K562 (cell line): ENCODE measurements around the gene FAM83F. TPM values are rescaled to one million over a fixed set of nuclear protein-coding genes. Genes with fewer than 3 reads are reported as not detected.

Source experiments
- BRF1 ChIP-seq: IDR thresholded peaks from 3 replicates; pipeline ENCODE4 v1.6.1; 2011; ENCODE audit warnings: borderline replicate concordance, mild to moderate bottlenecking; ENCODE audit not compliant: insufficient read length; ENCODE audit errors: extremely low read depth
- ETV1 ChIP-seq: fragments of 450-650 bp; conservative IDR thresholded peaks from 2 replicates; pipeline ENCODE4 v1.6.1; 2016; ENCODE audit warnings: missing genetic modification characterization, control low read depth, low read depth, missing compliant biosample characterization
- FUS ChIP-seq: fragments of 200-400 bp; formaldehyde crosslinking; optimal IDR thresholded peaks from 2 replicates; pipeline ENCODE3; 2017; ENCODE audit warnings: low read depth, low read length
- JUND ChIP-seq, 2 experiments: IDR thresholded peaks; 2 replicates in 1 of 2; 3 replicates in 1 of 2; pipeline ENCODE4 v1.6.1; 2011; ENCODE audit warnings: borderline replicate concordance in 2 of 2, low read depth in 2 of 2, low read length in 2 of 2, improper control_type of control experiment in 1 of 2, missing biosample characterization in 1 of 2, missing genetic modification characterization in 1 of 2, missing genetic modification reagents in 1 of 2
- L3MBTL2 ChIP-seq: fragments of 450-650 bp; IDR thresholded peaks from 2 replicates; pipeline ENCODE4 v1.6.1; 2016; ENCODE audit warnings: mild to moderate bottlenecking, moderate library complexity
- SIN3A ChIP-seq, 2 experiments: fragments of 150-350 bp in 1 of 2; IDR thresholded peaks; 2 replicates each; pipeline ENCODE4 v1.6.1; 2011 to 2016; ENCODE audit warnings: borderline replicate concordance in 2 of 2, low read depth in 2 of 2, low read length in 2 of 2, mild to moderate bottlenecking in 2 of 2, moderate library complexity in 2 of 2; ENCODE audit not compliant: control insufficient read depth in 1 of 2
- SMARCE1 ChIP-seq: fragments of 450-650 bp; IDR thresholded peaks from 2 replicates; pipeline ENCODE4 v1.7.1; 2016; ENCODE audit warnings: mild to moderate bottlenecking
- ZBTB9 ChIP-seq: fragments of 450-650 bp; formaldehyde crosslinking; IDR thresholded peaks from 2 replicates; pipeline ENCODE4 v1.4.0; 2020; ENCODE audit warnings: mild to moderate bottlenecking, moderate library complexity
- ZNF589 ChIP-seq: fragments of 200-800 bp; sonication (Bioruptor generic); IDR thresholded peaks from 2 replicates; pipeline ENCODE4 v1.6.1; 2016; ENCODE audit warnings: low read depth, missing genetic modification characterization, missing compliant biosample characterization
- polyA plus RNA-seq, 8 experiments: library from polyadenylated mRNA; depleted of rRNA in 4 of 8; stranded (reverse) in 5 of 8; unstranded in 3 of 8; fragments of >200 nt; fragmentation: Nextera tagmentation in 2 of 8; fragmentation: Illumina TruSeq in 1 of 8; extraction: Ambion mirVana in 2 of 8; extraction: Trizol in 1 of 8; gene quantifications; 2 replicates each; pipeline versions ENCODE4 v1.2.1 to v1.2.3, GENCODE V29; 2011 to 2014; ENCODE audit warnings: inconsistent platforms in 1 of 8, missing spikeins in 1 of 8
- total RNA-seq, 7 experiments: library from RNA; depleted of rRNA in 6 of 7; stranded (reverse); fragments of >200 nt in 6 of 7; fragmentation: Illumina TruSeq in 2 of 7; extraction: Trizol in 2 of 7; gene quantifications; 2 replicates each; pipeline versions ENCODE4 v1.2.1 to v1.2.3, GENCODE V29; 2011 to 2021; ENCODE audit warnings: low replicate concordance in 1 of 7
- TF ChIP-seq, protein P1 (sequence below): fragments of 450-650 bp; IDR thresholded peaks from 2 replicates; pipeline ENCODE4 v1.6.1; 2016; ENCODE audit warnings: mild to moderate bottlenecking, moderate library complexity
- TF ChIP-seq, protein P2 (sequence below): fragments of 250-450 bp; sonication (Bioruptor Pico); IDR thresholded peaks from 2 replicates; pipeline ENCODE4 v1.8.0; 2022; ENCODE audit warnings: moderate library complexity, mild to moderate bottlenecking, inconsistent platforms

FAM83F gene
- total and polyA plus RNA-seq, 9 of the 15 experiments (the other 6 are each of a cell fraction or from before 2014, with no cell fraction given), result under 0.01 to 0.13 (median 0.04) TPM; not detected in 1

- TF ChIP-seq, protein P1, sequence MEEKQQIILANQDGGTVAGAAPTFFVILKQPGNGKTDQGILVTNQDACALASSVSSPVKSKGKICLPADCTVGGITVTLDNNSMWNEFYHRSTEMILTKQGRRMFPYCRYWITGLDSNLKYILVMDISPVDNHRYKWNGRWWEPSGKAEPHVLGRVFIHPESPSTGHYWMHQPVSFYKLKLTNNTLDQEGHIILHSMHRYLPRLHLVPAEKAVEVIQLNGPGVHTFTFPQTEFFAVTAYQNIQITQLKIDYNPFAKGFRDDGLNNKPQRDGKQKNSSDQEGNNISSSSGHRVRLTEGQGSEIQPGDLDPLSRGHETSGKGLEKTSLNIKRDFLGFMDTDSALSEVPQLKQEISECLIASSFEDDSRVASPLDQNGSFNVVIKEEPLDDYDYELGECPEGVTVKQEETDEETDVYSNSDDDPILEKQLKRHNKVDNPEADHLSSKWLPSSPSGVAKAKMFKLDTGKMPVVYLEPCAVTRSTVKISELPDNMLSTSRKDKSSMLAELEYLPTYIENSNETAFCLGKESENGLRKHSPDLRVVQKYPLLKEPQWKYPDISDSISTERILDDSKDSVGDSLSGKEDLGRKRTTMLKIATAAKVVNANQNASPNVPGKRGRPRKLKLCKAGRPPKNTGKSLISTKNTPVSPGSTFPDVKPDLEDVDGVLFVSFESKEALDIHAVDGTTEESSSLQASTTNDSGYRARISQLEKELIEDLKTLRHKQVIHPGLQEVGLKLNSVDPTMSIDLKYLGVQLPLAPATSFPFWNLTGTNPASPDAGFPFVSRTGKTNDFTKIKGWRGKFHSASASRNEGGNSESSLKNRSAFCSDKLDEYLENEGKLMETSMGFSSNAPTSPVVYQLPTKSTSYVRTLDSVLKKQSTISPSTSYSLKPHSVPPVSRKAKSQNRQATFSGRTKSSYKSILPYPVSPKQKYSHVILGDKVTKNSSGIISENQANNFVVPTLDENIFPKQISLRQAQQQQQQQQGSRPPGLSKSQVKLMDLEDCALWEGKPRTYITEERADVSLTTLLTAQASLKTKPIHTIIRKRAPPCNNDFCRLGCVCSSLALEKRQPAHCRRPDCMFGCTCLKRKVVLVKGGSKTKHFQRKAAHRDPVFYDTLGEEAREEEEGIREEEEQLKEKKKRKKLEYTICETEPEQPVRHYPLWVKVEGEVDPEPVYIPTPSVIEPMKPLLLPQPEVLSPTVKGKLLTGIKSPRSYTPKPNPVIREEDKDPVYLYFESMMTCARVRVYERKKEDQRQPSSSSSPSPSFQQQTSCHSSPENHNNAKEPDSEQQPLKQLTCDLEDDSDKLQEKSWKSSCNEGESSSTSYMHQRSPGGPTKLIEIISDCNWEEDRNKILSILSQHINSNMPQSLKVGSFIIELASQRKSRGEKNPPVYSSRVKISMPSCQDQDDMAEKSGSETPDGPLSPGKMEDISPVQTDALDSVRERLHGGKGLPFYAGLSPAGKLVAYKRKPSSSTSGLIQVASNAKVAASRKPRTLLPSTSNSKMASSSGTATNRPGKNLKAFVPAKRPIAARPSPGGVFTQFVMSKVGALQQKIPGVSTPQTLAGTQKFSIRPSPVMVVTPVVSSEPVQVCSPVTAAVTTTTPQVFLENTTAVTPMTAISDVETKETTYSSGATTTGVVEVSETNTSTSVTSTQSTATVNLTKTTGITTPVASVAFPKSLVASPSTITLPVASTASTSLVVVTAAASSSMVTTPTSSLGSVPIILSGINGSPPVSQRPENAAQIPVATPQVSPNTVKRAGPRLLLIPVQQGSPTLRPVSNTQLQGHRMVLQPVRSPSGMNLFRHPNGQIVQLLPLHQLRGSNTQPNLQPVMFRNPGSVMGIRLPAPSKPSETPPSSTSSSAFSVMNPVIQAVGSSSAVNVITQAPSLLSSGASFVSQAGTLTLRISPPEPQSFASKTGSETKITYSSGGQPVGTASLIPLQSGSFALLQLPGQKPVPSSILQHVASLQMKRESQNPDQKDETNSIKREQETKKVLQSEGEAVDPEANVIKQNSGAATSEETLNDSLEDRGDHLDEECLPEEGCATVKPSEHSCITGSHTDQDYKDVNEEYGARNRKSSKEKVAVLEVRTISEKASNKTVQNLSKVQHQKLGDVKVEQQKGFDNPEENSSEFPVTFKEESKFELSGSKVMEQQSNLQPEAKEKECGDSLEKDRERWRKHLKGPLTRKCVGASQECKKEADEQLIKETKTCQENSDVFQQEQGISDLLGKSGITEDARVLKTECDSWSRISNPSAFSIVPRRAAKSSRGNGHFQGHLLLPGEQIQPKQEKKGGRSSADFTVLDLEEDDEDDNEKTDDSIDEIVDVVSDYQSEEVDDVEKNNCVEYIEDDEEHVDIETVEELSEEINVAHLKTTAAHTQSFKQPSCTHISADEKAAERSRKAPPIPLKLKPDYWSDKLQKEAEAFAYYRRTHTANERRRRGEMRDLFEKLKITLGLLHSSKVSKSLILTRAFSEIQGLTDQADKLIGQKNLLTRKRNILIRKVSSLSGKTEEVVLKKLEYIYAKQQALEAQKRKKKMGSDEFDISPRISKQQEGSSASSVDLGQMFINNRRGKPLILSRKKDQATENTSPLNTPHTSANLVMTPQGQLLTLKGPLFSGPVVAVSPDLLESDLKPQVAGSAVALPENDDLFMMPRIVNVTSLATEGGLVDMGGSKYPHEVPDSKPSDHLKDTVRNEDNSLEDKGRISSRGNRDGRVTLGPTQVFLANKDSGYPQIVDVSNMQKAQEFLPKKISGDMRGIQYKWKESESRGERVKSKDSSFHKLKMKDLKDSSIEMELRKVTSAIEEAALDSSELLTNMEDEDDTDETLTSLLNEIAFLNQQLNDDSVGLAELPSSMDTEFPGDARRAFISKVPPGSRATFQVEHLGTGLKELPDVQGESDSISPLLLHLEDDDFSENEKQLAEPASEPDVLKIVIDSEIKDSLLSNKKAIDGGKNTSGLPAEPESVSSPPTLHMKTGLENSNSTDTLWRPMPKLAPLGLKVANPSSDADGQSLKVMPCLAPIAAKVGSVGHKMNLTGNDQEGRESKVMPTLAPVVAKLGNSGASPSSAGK, result peak; percentile 67
- peak; percentile 66 for TF ChIP-seq JUND (IDR thresholded peaks at IDR 0.05; ENCODE audit: borderline replicate concordance, low read depth, low read length)
- peak; percentile 57; the same call in 1 of the 3 replicates for TF ChIP-seq JUND (tag; IDR thresholded peaks at IDR 0.05; ENCODE audit: borderline replicate concordance, low read depth, low read length)
- TF ChIP-seq BRF1, result no peak
- no peak for TF ChIP-seq FUS
- peak; percentile 41; the same call in 1 of the 2 replicates for TF ChIP-seq ETV1 (tag)
- no peak for TF ChIP-seq ZNF589
- TF ChIP-seq SIN3A (IDR thresholded peaks at IDR 0.05; ENCODE audit: borderline replicate concordance in 2 of 2, control insufficient read depth in 1 of 2, low read depth in 2 of 2, low read length in 2 of 2), result no peak
- 0 out of 2 replicates have a peak, but pooled peaks have one; percentile 26 for TF ChIP-seq ZBTB9 (CRISPR knock-in tag)
- TF ChIP-seq, protein P2, sequence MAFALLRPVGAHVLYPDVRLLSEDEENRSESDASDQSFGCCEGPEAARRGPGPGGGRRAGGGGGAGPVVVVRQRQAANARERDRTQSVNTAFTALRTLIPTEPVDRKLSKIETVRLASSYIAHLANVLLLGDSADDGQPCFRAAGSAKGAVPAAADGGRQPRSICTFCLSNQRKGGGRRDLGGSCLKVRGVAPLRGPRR (CRISPR knock-in tag), result no peak
- TF ChIP-seq SMARCE1, result peak; percentile 25; the same call in 1 of the 2 replicates
- peak; percentile 84 for TF ChIP-seq L3MBTL2
Observed at GRCh38 chr22:39959640-39960447, 34.9 kb upstream of the FAM83F start, which contains the start of gene TMA7B (continued).
